Fibroblast of mammary gland (primary cell): ENCODE data around the gene CADPS.

Source experiments
- DNase-seq: peaks from one replicate; pipeline ENCODE4 v3.0.0-alpha.2; 2010; ENCODE audit warnings: low read depth
- H3K4me3 ChIP-seq: 2 replicates; pipeline ENCODE4 v1.5.1; 2011; ENCODE audit warnings: low read depth, mild to moderate bottlenecking, low read length, moderate library complexity; ENCODE audit not compliant: control insufficient read depth
- CTCF ChIP-seq: conservative IDR thresholded peaks from 2 replicates; pipeline ENCODE4 v1.5.1; 2011; ENCODE audit warnings: low read depth, low read length, inconsistent platforms; ENCODE audit not compliant: control insufficient read depth, insufficient read depth

The CADPS gene

GRCh38 chr3:62805106-62805505 lies 70.1 kb downstream of the CADPS start:
- H3K4me3 ChIP-seq: no peak overlapping the region
- no peak for DNase-seq
- no peak for TF ChIP-seq CTCF

GRCh38 chr3:62803276-62803675 lies 71.9 kb downstream of the CADPS start:
- TF ChIP-seq CTCF: no peak
- H3K4me3 ChIP-seq: no peak overlapping the region
- no peak for DNase-seq

- no peak overlapping the region for H3K4me3 ChIP-seq
- DNase-seq: no peak
- no peak for TF ChIP-seq CTCF
Measured at GRCh38 chr3:62798000-62798399, 77.2 kb downstream of the CADPS start.

GRCh38 chr3:62797132-62797531 lies 78.1 kb downstream of the CADPS start:
- no peak overlapping the region for H3K4me3 ChIP-seq
- no peak for TF ChIP-seq CTCF
- no peak for DNase-seq

- no peak for TF ChIP-seq CTCF
- DNase-seq: no peak
- no peak overlapping the region for H3K4me3 ChIP-seq
Measured at GRCh38 chr3:62795978-62796657, 79.1 kb downstream of the CADPS start.

- peak; percentile 39 for DNase-seq
- TF ChIP-seq CTCF: no peak
- no peak overlapping the region for H3K4me3 ChIP-seq
Measured at GRCh38 chr3:62793946-62794345, 81.3 kb downstream of the CADPS start.

GRCh38 chr3:62785384-62785783 lies 89.8 kb downstream of the CADPS start:
- no peak for TF ChIP-seq CTCF
- H3K4me3 ChIP-seq: no peak overlapping the region
- no peak for DNase-seq
